GM19025 (cell line): ENCODE measurements around the gene ANK2.

ENCODE experiments used
- ATAC-seq: cut with Tn5 transposase; IDR thresholded peaks from one replicate; pipeline ENCODE4 v1.9.1; 2021; ENCODE audit warnings: mild to moderate bottlenecking, low read depth, moderate library complexity; ENCODE audit not compliant: unreplicated experiment

Gene ANK2

DNA sequence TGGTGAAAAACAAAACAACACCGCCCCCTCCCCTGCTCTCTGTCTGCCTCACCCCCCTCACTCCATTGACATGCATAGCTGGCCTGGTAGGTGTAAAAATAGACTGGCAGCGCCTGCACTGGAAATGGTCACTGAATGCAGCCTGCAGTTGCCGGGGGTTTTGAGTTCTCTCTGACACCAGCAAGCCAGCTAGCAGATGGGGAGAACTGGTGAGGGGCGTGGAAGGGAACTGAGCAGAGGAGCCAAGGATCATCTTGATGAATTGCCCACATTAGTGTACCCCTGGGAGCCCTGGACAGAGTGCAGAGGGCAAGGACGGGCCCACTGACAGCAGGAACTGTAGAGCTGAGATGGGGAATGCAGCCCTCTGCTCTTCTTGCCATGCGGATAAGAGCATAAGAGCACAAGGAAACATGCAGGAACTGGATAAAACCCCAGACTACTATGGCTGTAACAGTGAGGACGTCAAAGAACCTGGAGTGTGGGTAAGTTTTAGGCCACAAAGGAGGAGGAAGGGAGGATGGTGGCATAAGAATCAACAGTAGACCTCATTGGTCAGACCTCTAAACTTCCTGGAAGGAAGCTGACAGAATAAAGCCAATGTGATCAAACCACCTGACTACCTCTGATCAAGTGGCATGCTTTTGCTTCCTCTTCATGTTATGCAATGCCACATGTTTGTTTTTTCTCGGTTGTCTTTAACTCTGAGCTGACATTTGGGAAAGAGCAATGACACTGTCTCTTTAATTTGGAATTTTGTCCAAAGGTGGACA, 96.3 kb downstream of the ANK2 start:
- no peak for ATAC-seq

DNA sequence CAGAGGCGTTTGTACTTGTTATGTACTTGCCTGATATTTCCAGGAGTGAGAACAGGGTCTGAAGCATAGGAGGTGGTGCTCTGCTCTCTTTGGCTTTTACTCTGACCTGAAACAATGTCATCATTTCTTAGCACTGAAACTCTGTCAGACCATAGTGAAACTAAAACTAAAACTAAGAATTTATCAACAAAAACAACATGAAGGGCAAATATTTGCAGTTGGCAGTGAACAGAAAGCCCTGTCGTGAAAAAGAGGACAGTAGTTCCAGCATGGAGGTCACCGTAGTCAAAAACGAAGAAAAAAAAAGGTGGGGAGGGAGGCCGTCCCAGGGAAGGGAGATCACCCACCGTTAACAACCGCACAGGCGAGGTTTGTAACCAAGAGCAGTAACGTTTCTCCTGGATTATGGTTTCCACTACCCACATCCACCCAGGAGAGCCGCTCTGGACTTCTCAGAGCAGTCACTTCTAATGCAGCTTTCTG, 97.5 kb downstream of the ANK2 start:
- ATAC-seq, result peak; percentile 72

DNA sequence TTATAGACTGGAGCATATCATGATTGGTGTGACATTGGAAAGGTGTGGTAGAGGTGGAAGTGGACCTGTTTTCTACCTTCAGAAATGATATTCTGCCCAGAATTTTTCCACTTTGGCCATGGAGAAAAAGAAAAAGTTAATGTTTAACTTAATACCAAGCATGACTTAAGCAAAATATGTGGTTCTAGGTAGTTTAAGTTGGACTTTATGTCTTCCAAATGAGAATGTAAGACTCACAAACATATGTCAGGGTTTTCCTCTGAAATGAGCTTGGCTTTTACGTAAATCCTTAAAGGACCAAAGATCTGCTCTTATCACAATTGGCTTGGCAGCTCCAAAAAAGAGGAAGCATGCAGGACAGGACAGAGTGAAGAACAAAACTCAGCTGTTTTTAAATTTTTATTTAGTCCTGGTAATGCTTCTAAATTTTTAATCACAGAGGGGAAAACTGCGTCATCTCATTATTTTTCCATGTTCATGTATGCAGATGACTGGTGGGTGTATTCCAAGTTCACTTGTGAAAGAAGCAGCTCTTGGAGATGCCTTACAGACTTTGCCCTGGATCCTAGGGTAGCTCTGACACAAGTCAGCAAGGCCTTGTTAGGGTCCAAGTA, 98.2 kb downstream of the ANK2 start:
- no peak for ATAC-seq

DNA sequence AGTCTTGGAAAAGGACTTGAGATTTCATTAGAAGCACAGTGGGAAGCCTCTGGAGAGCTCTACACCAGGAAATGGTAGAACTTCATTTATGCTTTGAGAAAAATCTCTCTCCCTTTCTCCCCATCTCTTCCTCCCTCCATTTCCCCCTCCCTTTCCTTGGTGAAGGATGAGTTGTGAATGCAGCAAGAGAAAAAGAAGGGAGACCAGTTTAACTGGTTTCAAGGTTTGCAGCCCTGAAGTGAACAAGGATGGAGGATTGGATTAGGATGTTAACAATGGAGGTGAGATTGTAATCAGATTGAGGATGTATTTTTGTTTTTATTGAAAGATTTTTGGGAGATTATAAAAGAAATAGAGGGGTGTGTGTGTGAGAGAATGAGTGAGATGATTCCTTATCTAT, 99.5 kb downstream of the ANK2 start:
- ATAC-seq, result no peak

DNA sequence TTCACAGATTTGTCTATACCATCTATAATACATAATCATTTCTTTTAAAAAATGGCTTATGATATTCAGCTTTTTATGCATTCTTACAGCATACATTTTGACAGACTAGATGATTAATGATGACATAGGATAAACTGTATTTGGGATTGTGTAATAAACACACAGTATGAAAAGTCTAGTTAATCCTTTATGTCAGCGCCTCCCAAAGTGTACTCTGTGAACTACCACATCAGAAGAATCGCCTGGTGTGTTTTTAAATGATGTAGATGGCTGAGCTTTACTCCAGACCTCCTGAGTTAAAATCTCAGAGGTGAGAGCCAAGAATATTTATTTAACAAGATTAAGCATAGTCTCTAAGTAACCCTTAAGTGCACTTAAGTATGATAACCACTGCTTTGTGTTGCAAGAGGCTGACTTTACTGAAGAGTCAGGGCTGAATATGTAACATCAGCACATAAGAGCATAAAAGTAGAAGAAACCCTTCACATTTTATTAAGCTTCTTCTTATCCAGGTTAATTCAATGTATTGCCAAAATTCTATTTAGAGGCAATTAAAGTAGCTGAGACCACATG, 104.2 kb downstream of the ANK2 start:
- ATAC-seq, result no peak

DNA sequence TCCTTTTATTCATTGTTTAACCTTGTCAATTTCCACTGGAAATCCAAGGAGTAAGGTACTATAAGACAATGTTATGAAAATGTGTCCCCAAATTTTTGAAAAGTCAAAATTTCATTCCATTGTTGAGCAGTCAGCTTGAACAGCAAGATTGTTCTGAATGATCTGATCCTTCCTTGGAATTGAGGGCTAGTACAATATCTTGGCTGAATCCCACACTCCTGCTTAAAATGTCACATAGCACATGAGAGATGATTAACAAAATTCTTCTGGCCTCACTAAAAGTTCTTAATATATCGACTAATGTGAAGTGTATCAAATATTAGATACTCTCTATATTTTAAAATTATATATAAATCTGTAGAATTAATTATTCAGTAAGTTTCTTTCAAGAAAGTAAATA, 104.8 kb downstream of the ANK2 start:
- ATAC-seq, result no peak

DNA sequence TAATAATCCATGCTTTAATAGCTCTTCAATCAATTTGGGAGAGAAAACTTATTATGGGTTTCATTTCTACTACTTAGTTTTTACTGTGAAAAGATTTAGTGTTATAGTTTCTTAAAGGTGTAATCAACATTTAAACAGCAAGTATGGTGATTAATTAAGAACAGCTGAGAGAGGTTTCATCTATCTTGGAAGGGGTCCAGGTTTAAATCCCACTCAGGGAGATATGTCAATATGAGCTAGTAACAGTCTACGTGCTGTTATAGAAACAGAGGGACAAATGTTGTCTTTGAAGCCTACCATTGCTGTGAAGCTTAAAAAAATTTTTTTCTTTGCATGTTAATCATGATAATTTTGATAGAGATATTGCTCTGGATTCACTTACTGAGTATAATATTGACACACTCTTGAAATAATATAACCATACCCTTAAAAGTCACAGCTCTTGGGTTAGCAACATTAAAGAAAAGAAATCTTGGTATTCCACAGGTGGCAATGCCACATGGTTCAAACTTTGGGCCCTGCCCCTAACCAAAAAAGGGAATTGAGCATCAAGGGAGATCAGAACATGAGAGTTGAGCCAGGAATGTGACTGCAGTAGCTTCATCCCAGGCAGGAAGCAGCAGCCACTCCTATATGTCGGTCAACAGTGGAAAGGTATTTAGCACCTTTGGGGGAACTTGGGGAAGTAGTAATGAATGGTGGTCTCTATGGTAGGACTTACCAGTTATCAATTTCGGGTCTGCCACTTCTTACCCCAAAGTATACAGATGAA, 107.8 kb downstream of the ANK2 start:
- no peak for ATAC-seq

DNA sequence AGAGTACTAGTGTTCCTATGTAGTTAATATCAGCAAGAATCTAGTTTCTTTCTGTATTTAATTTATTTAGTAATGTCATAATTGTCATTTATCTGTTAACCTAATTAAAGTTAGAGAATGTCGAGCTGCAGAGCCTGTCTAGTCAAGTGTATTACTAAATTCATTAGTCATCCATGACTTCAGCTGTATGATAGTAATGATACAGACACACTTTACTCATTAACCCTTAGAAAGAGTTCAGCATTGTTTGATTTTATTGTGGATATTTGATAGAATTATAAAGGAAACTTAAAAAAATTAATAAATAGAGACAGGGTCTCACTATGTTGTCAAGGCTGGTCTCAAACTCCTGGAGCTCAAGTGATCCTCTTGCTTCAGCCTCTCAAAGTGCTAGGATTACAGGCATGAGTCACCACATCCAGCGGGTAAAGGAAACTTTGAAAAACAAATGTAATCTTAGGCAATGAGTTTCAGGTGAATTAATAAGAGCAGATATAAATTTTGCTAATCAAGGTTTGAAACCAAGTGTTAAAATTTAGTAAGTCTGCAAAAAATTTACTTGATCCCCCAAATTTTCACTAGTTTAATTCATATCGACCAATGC, 110.6 kb downstream of the ANK2 start:
- no peak for ATAC-seq

DNA sequence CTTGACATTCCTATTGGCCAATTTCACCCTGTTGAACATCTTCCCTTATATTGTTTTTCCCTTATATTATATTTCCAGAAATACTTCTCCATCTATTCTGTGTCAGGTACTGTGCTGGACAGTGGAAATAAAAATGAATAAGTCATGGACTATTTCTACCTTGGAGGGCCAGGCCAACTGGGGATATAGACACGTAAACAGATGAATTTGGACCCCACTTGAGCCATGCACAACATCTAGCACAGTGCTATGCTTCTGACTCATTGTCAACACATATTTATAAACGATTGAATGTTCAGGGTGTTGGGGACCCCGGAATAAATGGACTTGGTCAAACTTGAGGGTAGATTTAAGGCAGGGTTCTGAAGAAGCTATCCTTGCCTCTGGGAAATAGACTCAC, 111.1 kb downstream of the ANK2 start:
- no peak for ATAC-seq

DNA sequence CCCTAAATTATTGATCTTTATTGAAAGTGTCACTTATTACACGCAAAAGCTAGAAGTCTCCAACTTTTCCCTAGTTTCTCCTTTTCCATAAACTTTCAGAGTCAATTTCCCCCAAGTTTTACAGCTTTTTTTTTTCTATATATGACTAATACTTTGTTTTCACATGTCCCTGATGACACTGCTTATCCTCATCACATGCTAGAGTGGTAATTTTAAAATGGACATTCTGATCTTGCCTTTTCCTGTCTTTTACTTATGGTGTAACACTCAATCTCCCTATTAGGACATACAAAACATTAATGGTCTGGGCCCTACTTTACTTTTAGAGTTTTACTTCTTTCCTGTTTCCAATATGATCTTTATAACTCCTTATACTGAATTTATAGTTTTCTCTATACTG, 112.6 kb downstream of the ANK2 start:
- no peak for ATAC-seq

DNA sequence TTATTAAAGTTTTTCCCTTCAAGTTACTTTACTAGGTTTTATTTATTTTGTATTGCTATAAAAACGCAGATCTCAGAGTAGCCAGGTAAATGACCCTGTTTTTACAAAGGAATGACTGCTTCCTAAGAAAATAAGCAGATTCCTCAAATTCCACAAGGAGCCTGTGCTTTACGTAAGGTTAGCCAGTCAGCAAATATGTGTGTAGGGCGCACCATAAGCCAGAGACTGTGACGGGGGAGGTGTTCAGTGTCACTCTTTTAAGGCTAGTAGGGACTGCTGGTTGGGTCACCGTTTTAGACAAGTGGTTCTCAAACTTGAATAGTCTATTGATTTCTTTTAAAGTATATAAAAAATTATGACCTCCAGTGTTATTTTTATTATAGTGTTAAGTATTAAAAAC, 119.9 kb downstream of the ANK2 start:
- no peak for ATAC-seq

DNA sequence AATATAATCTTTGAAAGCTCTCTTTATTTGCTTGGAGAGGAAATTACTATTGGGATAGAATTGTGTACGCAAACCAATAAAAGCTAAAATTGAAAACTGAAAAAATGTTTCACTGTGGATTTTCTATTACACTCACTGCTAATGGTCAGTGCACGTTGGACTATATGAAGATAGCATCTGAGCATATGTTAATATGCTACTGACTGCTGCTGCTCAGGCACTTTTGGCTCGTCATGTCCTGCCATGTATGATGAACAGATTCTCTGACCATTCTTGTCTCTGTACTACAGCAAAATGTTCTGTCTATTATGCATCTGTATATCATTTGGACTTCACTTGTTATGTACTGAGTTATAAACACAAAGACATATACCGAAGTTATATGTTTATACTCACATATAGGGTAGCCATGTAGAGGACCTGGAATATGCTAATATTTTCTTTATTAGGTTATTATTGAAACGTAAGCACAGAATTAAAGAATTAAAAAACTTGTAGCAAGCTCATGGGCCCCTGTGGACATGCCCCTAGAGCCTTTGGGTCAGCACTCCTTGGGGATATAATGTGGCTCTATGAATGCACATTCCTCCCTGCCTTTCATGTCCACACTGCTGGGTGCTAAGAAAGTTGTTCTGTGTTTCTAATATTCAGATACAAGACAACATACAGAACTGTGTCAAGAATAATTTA, 120.8 kb downstream of the ANK2 start:
- no peak for ATAC-seq

DNA sequence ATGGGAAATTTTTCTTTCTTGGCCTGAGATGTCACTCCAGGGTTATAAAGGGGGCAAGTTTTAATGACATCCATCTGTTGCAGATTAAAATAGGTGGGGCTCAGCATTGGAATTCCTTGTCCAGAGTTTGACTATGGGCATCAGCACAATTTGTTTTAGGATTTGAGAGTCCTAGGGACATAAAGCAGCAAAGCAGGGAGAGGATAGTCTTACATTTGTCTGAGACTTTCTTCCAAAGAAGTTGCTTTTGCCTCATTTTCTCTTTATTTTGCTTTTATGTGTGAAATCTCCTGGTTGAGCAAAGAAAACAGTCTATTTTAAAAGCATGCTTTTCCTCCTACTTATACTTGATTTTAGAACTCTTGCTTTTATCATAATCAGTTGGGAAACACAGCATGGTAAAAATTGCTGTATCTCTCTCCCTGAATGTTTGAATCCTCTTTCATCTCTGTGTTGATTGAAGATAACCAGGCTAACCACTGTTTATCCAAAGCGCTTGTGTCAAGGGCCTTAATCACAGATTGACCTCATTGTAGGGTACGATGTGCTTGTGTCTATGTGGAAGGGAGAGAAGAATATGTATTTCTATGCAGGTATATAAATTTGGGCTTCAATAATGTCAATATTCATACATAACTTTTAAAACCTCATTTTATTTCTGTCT, 121.5 kb downstream of the ANK2 start:
- no peak for ATAC-seq

DNA sequence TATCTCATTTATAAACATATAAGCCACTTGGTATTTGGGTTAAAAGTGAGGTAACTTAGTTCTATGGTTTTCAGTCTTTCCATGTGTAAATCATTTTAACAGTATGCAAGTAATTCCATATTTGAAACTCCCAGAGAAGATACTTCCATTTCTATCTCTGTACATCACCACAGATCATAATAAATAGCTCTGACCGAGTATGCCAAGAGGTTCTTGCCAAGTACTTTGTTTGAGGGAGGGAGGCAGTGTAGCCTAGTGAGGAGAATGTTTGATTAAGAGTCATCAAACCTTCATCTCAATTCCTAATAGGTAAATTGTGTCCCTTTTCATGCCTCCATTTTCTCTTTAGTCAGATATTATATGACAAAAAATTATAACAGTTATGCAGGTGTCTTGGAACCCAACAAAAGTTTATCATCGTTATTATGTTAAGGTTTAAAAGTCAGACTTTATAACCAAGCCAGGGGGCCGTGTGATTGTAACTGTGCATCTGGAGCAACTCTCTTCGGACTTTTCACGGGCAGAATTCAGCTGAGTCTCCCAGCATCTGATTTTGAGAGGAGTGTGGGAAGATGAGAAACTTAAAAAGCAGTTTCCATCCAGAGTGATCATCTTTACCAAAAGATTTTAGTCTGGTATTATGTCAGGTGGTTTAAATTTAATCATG, 123.8 kb downstream of the ANK2 start:
- ATAC-seq, result no peak

DNA sequence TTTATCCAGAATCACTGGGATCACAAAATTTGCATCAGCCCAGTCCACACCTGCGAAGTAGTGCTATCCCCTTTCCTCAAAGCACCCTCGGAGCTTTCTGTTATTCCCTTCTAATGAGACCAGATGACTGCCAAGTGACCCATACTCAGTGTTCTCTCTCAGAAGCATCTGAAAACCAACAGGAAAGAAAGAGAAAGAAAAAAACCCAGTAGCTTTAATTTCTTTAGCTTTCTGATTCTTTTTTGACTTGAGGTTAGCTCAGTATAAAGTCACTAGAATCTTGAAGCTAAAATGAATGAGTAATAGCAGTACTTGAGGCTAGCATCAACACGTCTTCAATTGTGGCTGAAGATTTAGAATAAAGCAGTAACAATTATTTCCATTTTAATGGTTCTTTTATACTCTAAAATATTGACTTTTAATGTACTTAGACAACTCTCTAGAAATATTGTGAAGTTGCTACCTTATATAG, 124.4 kb downstream of the ANK2 start:
- ATAC-seq, result no peak

DNA sequence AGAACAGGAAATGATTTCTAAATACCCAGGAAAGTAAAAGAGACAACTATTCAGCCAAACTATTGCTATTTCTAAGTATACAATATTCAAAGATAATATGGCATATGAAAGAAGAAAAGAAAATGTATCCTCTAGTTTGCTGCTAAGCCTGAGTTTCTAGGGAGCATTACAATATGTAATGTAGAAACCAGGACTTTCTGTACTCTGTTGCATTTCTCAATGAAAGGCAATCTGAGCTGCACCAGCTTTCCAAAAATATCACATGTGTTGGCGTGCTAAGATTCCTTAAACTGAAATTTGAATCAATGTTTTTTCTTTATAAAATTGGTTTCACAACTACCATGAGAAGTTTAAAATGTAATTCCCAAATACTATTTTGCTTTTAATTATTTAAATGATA, 129.6 kb downstream of the ANK2 start:
- ATAC-seq, result no peak

DNA sequence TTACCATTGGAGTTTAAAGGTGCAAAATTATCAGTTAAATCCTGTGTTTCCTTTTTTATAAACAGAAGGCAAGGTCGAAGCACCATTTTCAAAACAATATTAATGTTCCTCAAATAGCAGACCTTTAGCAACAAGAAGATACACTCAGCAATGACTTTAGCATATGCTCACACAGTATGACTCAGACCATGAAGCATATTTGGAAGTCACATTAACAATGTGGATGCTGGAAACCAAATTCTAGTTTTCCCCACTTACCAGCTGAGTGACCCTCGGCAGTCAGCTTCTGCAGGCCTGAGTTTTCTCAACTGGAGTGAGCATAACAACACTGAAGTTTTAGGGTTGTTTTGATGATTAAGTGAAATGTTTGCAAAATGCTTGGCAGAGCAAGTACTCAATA, 130.5 kb downstream of the ANK2 start:
- no peak for ATAC-seq

DNA sequence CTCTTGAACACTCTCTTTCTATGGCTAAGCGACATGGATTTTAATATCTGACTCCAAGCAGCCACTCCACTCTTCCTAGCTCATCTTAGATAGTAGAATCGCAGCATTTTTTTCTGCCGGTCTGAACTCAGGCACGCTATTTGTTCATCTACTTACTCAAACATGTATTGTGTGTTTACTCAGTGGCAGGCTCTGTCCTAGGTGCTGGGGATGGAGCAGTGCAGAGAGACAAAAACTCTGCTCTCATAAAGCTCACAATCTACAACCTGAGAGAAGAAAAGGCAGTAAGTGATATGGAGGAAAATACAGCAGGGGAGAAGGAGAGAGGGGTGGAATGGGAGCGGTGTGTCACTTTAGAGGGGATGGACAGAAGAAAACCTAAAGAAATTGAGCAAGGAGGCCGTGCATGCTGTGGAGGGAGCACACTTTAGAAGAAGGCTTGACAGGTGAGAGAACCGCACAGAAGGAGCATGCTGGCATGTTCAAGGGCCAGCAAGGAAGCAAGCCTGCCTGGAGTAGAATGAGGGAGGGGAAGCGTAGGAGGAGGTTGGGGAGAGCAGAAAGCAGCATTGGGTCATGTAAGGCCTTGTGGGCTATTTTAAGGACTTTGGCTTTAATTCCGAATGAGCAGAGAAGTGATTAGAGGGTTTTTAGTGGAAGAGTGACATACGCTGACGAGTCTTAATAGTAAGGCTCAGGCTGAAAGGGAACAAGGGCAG, 132.0 kb downstream of the ANK2 start:
- ATAC-seq, result no peak
